ENCODE results near the gene TENT5C. TPM values are rescaled to one million over a fixed set of nuclear protein-coding genes. Genes with fewer than 3 reads are reported as not detected.

The TENT5C gene
- total RNA-seq, 1 experiment from 2014 or later, result 1.4 TPM

DNA sequence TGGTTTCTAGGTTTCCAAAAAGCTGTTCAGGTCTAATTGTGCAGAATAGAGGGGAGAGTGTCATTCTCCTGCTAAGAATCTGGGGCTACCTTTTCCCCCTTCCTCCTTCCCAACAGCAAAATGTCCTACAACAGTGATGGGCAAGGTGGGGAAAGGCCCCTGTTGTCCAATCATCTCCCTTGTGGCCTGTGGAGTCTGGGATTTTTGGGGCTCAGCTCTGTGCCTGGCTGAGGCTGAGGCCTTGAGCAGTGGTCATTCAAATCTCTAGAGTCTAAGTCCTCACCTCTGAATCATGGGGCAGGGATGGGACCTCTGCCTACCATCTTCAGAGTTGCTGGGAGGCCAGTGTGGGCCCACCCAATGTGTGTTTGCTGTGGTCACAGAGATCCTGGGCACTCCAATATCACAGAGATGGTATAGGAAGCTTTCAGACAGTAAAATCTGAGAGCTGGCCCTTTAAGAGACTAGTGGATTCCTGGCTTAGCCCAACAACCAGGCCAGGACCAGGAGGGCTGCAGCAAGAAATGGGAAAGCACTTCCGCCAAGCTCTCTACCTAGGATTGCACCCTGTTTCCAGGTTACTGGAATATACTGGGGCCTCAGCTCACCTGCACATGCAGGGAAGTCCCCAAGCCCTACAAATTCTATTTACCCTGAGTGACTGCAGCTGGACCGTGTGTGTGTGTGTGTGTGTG, 28.5 kb upstream of the TENT5C start (continued):
- TF ChIP-seq, protein P1, sequence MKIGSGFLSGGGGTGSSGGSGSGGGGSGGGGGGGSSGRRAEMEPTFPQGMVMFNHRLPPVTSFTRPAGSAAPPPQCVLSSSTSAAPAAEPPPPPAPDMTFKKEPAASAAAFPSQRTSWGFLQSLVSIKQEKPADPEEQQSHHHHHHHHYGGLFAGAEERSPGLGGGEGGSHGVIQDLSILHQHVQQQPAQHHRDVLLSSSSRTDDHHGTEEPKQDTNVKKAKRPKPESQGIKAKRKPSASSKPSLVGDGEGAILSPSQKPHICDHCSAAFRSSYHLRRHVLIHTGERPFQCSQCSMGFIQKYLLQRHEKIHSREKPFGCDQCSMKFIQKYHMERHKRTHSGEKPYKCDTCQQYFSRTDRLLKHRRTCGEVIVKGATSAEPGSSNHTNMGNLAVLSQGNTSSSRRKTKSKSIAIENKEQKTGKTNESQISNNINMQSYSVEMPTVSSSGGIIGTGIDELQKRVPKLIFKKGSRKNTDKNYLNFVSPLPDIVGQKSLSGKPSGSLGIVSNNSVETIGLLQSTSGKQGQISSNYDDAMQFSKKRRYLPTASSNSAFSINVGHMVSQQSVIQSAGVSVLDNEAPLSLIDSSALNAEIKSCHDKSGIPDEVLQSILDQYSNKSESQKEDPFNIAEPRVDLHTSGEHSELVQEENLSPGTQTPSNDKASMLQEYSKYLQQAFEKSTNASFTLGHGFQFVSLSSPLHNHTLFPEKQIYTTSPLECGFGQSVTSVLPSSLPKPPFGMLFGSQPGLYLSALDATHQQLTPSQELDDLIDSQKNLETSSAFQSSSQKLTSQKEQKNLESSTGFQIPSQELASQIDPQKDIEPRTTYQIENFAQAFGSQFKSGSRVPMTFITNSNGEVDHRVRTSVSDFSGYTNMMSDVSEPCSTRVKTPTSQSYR (CRISPR knock-in tag; IDR thresholded peaks at IDR 0.05), result no peak
- TF ChIP-seq NFE2L1 (CRISPR knock-in tag; IDR thresholded peaks at IDR 0.05) (no peak), HMGA2 (CRISPR knock-in tag; IDR thresholded peaks at IDR 0.05) (no peak), CBFB (CRISPR knock-in tag; IDR thresholded peaks at IDR 0.05; ENCODE audit: low read depth) (no peak), ZNF263 (CRISPR knock-in tag; IDR thresholded peaks at IDR 0.05; ENCODE audit: low read depth) (no peak), SP1 (CRISPR knock-in tag; conservative IDR thresholded peaks at IDR 0.05) (no peak)
- TF ChIP-seq, protein P2, sequence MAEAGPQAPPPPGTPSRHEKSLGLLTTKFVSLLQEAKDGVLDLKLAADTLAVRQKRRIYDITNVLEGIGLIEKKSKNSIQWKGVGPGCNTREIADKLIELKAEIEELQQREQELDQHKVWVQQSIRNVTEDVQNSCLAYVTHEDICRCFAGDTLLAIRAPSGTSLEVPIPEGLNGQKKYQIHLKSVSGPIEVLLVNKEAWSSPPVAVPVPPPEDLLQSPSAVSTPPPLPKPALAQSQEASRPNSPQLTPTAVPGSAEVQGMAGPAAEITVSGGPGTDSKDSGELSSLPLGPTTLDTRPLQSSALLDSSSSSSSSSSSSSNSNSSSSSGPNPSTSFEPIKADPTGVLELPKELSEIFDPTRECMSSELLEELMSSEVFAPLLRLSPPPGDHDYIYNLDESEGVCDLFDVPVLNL (CRISPR knock-in tag; IDR thresholded peaks at IDR 0.05; ENCODE audit: borderline replicate concordance, low read depth), result no peak
- TF ChIP-seq, protein P3, sequence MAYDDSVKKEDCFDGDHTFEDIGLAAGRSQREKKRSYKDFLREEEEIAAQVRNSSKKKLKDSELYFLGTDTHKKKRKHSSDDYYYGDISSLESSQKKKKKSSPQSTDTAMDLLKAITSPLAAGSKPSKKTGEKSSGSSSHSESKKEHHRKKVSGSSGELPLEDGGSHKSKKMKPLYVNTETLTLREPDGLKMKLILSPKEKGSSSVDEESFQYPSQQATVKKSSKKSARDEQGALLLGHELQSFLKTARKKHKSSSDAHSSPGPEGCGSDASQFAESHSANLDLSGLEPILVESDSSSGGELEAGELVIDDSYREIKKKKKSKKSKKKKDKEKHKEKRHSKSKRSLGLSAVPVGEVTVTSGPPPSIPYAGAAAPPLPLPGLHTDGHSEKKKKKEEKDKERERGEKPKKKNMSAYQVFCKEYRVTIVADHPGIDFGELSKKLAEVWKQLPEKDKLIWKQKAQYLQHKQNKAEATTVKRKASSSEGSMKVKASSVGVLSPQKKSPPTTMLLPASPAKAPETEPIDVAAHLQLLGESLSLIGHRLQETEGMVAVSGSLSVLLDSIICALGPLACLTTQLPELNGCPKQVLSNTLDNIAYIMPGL (CRISPR knock-in tag; IDR thresholded peaks at IDR 0.05), result no peak

DNA sequence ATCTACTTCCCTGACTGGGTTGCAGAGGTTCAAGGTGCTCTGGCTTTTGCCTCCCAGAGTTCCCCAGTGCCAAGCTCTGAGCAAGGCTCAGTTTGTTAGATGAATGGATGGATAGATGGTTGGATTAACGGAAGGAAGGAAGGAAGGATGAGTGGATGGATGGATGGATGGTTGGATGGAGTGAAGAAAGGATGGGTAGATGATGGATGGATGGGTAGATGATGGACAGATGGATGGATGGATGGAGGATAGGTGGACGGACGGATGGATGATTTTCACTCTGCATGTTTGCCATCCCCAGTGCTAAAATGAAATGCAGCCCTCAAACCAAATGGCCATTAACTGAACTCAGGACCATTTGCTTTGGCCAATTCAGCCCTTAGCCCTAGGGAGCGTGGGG, 27.4 kb upstream of the TENT5C start:
- Mint-ChIP-seq H3K27ac (no peak overlapping the region), H3K36me3 (no peaks in the 10 kb centered on the region), H3K4me3 (no peak overlapping the region), H3K9me3 (peaks cover 2% of the 10 kb centered on the region), H3K27me3 (ENCODE audit: low read depth) (no peaks in the 10 kb centered on the region; the same call in 1 of the 2 replicates), H3K4me1 (peaks cover 7% of the 10 kb centered on the region)
- CTCF ChIA-PET, result interaction anchor here (1.0 kb wide), 1 partner anchor 43 kb away, joined by 5 read pairs; no protein-coding TSS in a partner anchor
- ATAC-seq, result no peak
- no peak for DNase-seq (ENCODE audit: low spot score)
- POLR2A ChIA-PET, result no interaction called here
- TF ChIP-seq FOXK1 (CRISPR knock-in tag; IDR thresholded peaks at IDR 0.05) (no peak), GRHL2 (CRISPR knock-in tag; IDR thresholded peaks at IDR 0.05; ENCODE audit: insufficient replicate concordance, severe bottlenecking) (no peak), CBFB (CRISPR knock-in tag; IDR thresholded peaks at IDR 0.05; ENCODE audit: low read depth) (no peak), SOX15 (CRISPR knock-in tag; IDR thresholded peaks at IDR 0.05) (no peak), ZNF232 (CRISPR knock-in tag; IDR thresholded peaks at IDR 0.05) (no peak), SMAD3 (CRISPR knock-in tag; IDR thresholded peaks at IDR 0.05; ENCODE audit: borderline replicate concordance) (no peak), RELA (CRISPR knock-in tag; IDR thresholded peaks at IDR 0.05; ENCODE audit: borderline replicate concordance) (no peak), FOXP1 (CRISPR knock-in tag; IDR thresholded peaks at IDR 0.05; ENCODE audit: borderline replicate concordance) (no peak), PRRX2 (CRISPR knock-in tag; IDR thresholded peaks at IDR 0.05) (no peak), HMGA2 (CRISPR knock-in tag; IDR thresholded peaks at IDR 0.05) (no peak), JAZF1 (CRISPR knock-in tag; IDR thresholded peaks at IDR 0.05) (no peak), GTF2I (CRISPR knock-in tag; conservative IDR thresholded peaks at IDR 0.05) (no peak), CREB1 (CRISPR knock-in tag; IDR thresholded peaks at IDR 0.05) (no peak), ZBTB21 (CRISPR knock-in tag; IDR thresholded peaks at IDR 0.05; ENCODE audit: borderline replicate concordance) (no peak)
- TF ChIP-seq, protein P4, sequence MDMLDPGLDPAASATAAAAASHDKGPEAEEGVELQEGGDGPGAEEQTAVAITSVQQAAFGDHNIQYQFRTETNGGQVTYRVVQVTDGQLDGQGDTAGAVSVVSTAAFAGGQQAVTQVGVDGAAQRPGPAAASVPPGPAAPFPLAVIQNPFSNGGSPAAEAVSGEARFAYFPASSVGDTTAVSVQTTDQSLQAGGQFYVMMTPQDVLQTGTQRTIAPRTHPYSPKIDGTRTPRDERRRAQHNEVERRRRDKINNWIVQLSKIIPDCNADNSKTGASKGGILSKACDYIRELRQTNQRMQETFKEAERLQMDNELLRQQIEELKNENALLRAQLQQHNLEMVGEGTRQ (CRISPR knock-in tag; IDR thresholded peaks at IDR 0.05), result no peak
- TF ChIP-seq, protein P5, sequence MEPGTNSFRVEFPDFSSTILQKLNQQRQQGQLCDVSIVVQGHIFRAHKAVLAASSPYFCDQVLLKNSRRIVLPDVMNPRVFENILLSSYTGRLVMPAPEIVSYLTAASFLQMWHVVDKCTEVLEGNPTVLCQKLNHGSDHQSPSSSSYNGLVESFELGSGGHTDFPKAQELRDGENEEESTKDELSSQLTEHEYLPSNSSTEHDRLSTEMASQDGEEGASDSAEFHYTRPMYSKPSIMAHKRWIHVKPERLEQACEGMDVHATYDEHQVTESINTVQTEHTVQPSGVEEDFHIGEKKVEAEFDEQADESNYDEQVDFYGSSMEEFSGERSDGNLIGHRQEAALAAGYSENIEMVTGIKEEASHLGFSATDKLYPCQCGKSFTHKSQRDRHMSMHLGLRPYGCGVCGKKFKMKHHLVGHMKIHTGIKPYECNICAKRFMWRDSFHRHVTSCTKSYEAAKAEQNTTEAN (CRISPR knock-in tag; IDR thresholded peaks at IDR 0.05), result no peak
- TF ChIP-seq, protein P6, sequence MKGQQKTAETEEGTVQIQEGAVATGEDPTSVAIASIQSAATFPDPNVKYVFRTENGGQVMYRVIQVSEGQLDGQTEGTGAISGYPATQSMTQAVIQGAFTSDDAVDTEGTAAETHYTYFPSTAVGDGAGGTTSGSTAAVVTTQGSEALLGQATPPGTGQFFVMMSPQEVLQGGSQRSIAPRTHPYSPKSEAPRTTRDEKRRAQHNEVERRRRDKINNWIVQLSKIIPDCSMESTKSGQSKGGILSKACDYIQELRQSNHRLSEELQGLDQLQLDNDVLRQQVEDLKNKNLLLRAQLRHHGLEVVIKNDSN (CRISPR knock-in tag; IDR thresholded peaks at IDR 0.05), result no peak
- TF ChIP-seq, protein P7, sequence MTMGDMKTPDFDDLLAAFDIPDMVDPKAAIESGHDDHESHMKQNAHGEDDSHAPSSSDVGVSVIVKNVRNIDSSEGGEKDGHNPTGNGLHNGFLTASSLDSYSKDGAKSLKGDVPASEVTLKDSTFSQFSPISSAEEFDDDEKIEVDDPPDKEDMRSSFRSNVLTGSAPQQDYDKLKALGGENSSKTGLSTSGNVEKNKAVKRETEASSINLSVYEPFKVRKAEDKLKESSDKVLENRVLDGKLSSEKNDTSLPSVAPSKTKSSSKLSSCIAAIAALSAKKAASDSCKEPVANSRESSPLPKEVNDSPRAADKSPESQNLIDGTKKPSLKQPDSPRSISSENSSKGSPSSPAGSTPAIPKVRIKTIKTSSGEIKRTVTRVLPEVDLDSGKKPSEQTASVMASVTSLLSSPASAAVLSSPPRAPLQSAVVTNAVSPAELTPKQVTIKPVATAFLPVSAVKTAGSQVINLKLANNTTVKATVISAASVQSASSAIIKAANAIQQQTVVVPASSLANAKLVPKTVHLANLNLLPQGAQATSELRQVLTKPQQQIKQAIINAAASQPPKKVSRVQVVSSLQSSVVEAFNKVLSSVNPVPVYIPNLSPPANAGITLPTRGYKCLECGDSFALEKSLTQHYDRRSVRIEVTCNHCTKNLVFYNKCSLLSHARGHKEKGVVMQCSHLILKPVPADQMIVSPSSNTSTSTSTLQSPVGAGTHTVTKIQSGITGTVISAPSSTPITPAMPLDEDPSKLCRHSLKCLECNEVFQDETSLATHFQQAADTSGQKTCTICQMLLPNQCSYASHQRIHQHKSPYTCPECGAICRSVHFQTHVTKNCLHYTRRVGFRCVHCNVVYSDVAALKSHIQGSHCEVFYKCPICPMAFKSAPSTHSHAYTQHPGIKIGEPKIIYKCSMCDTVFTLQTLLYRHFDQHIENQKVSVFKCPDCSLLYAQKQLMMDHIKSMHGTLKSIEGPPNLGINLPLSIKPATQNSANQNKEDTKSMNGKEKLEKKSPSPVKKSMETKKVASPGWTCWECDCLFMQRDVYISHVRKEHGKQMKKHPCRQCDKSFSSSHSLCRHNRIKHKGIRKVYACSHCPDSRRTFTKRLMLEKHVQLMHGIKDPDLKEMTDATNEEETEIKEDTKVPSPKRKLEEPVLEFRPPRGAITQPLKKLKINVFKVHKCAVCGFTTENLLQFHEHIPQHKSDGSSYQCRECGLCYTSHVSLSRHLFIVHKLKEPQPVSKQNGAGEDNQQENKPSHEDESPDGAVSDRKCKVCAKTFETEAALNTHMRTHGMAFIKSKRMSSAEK (CRISPR knock-in tag; IDR thresholded peaks at IDR 0.05; ENCODE audit: borderline replicate concordance), result no peak
